ENCODE data around the gene QRFP.

The QRFP gene

DNA sequence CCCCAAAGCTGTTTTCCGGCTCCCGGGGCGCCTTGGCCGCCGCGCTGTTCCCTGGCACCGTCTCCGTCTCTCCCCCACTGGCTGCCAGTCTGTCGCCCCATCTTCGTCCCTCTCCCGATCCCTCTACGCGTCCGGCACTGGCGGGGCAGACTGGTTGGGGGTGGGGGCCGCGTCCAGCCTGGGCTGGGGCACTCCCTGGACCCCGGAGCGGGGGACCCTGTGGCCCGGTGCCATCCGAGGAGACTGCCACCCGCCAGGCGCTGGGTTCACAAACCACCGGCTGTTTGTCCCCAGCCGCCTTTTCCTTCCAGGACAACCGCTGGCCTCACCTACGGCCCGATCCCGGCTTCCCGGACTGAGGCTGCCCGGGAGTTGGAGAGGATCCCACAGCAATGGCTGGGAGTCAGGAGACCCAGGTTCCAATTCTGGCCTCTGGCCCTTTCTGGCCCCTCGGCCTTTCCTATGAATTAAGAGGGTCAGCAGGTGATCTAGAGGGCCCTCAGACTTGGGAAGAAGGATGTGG is 43.5 kb upstream of the QRFP start:
- H3K27ac ChIP-seq = no peak overlapping the region
- no peaks in the 10 kb centered on the region for H3K79me2 ChIP-seq (ENCODE audit: insufficient read depth, low read depth)
- no peaks in the 10 kb centered on the region for H4K20me1 ChIP-seq (ENCODE audit: insufficient read depth)
- H3K27me3 ChIP-seq (ENCODE audit: insufficient read depth, low read depth) = peaks cover 85% of the 10 kb centered on the region
- no peaks in the 10 kb centered on the region for H3K4me1 ChIP-seq (ENCODE audit: low read depth, poor library complexity, severe bottlenecking)
- H3K4me3 ChIP-seq (IDR thresholded peaks at IDR 0.05; ENCODE audit: insufficient read depth, low read depth, low read length) = no peak overlapping the region
- no peak overlapping the region for H3K4me2 ChIP-seq
- TF ChIP-seq, protein P1, sequence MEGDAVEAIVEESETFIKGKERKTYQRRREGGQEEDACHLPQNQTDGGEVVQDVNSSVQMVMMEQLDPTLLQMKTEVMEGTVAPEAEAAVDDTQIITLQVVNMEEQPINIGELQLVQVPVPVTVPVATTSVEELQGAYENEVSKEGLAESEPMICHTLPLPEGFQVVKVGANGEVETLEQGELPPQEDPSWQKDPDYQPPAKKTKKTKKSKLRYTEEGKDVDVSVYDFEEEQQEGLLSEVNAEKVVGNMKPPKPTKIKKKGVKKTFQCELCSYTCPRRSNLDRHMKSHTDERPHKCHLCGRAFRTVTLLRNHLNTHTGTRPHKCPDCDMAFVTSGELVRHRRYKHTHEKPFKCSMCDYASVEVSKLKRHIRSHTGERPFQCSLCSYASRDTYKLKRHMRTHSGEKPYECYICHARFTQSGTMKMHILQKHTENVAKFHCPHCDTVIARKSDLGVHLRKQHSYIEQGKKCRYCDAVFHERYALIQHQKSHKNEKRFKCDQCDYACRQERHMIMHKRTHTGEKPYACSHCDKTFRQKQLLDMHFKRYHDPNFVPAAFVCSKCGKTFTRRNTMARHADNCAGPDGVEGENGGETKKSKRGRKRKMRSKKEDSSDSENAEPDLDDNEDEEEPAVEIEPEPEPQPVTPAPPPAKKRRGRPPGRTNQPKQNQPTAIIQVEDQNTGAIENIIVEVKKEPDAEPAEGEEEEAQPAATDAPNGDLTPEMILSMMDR (conservative IDR thresholded peaks at IDR 0.05; ENCODE audit: low read depth, low read length) = no peak
- H3K9ac ChIP-seq = no peak overlapping the region
- H3K36me3 ChIP-seq (ENCODE audit: insufficient read depth) = no peaks in the 10 kb centered on the region
- H2AFZ ChIP-seq (ENCODE audit: low read depth) = no peak overlapping the region

DNA sequence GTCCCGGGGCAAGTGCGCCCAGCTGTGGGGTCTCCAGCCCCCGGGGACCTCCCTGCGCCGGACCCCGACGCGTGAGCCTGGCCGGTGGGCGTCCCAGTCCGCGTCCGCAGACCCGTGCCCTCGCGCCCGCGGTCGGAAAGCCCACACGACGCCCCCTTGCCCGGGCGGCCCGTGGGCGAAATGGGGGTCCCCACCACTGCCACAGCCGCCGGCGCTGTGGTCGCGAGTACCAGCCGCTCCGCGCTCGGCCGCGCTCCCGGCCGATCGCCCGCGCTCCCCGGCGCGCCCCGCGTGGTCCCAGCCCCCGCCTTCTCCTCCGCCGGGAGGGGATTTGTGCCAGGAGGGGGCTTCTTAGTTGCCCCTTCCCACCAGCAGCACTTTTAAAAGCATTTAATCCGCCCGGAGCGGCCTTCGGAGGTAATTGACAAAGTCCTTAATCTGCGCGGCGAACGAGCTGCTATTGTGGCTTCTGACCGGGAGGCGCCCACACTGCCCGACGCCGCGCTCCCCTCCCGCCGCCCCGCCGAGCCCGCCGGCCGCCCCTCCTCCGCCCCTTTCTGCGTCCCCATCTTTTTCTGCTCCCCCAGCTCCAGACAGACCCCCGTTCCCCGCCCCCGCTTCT is 42.9 kb upstream of the QRFP start:
- Histone ChIP-seq H3K27me3 (ENCODE audit: insufficient read depth, low read depth) (peaks cover 85% of the 10 kb centered on the region), H3K4me3 (IDR thresholded peaks at IDR 0.05; ENCODE audit: insufficient read depth, low read depth, low read length) (no peak overlapping the region), H3K9ac (no peak overlapping the region), H3K4me1 (ENCODE audit: low read depth, poor library complexity, severe bottlenecking) (no peaks in the 10 kb centered on the region), H3K4me2 (no peak overlapping the region), H4K20me1 (ENCODE audit: insufficient read depth) (no peaks in the 10 kb centered on the region), H3K36me3 (ENCODE audit: insufficient read depth) (no peaks in the 10 kb centered on the region), H3K27ac (no peak overlapping the region), H2AFZ (ENCODE audit: low read depth) (no peak overlapping the region), H3K79me2 (ENCODE audit: insufficient read depth, low read depth) (no peaks in the 10 kb centered on the region)
- TF ChIP-seq, protein P1 (conservative IDR thresholded peaks at IDR 0.05; ENCODE audit: low read depth, low read length) = no peak

DNA sequence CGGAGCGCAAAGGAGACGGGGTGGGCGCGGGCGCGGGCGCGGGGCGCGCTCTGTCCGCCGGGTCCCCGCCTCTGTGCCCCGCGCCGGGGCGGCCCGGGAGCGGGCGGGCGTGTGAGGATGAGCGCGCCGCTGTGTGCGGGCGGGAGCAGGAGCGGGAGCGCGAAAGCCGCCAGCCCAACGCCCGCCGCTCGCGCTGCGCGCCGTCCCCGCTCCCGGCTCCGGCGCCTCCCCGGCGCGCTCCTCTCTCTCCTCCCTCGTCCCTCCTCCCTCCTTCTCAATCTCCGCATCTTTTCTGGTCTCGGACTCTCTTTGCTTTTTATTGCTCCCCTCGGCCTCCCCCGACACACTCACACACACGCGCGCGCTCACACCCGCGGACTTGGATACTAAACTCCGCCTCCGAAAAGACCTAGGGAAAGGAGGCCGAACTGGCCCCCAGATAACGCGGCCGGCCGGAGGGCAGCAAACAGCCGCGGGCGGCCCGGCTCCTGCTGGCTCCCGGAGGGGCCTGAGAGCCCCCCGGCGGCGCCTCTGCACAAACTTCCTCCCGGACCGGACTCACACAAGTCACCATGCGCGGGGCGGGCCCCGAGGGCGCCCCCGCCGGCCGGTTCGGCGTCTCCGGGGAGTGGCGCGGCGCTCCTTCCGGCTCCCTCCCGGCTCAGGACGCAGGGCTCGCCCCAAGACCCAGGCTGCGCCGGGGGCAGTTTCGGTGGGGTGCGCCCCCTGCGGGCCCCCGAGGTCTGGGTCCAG is 42.2 kb upstream of the QRFP start, which contains the start of gene FIBCD1:
TSS of gene FIBCD1 (minus strand) at position 596 of the 753 bp plus-strand sequence. CDS start 640 bp downstream, outside the sequence.
- no peak within 1 kb of the TSS for H3K27ac ChIP-seq
- H3K79me2 ChIP-seq (ENCODE audit: insufficient read depth, low read depth) = no peaks in the 10 kb centered on the region
- TF ChIP-seq, protein P1 (conservative IDR thresholded peaks at IDR 0.05; ENCODE audit: low read depth, low read length) = no peak
- no peaks in the 10 kb centered on the region for H3K4me1 ChIP-seq (ENCODE audit: low read depth, poor library complexity, severe bottlenecking)
- no peak within 1 kb of the TSS for H2AFZ ChIP-seq (ENCODE audit: low read depth)
- H3K9ac ChIP-seq = no peak within 1 kb of the TSS
- peaks cover 89% of the 10 kb centered on the region for H3K27me3 ChIP-seq (ENCODE audit: insufficient read depth, low read depth)
- no peaks in the 10 kb centered on the region for H4K20me1 ChIP-seq (ENCODE audit: insufficient read depth)
- no peaks in the 10 kb centered on the region for H3K36me3 ChIP-seq (ENCODE audit: insufficient read depth)
- no peak within 1 kb of the TSS for H3K4me3 ChIP-seq (IDR thresholded peaks at IDR 0.05; ENCODE audit: insufficient read depth, low read depth, low read length)
- no peak within 1 kb of the TSS for H3K4me2 ChIP-seq

DNA sequence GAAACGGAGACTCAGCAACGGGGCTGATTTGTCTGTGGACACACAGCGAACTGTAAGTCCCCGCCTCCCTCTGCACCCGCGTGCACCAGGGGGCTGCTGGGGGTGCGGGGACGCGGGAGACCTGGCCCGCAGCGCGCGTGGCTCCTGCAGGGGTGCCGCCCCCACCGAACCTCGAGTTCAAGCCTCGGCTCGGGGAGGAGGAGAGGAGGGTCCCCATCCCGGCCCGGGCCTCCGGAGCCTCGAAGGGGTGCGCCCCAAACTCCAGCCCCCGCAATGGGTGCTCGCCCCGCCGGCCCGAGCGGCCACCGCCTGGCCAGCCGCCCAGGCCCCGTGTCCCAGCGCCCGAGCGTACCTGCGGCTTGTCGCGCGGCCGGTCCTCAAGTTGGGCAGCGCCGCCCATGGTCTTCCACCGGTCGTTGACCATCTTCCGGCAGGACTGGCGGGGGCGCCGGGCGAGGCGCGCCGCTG is 41.6 kb upstream of the QRFP start:
- Histone ChIP-seq H3K36me3 (ENCODE audit: insufficient read depth) (no peaks in the 10 kb centered on the region), H2AFZ (ENCODE audit: low read depth) (no peak overlapping the region), H3K27ac (no peak overlapping the region), H3K4me2 (no peak overlapping the region), H4K20me1 (ENCODE audit: insufficient read depth) (no peaks in the 10 kb centered on the region), H3K4me1 (ENCODE audit: low read depth, poor library complexity, severe bottlenecking) (no peaks in the 10 kb centered on the region), H3K9ac (no peak overlapping the region), H3K4me3 (IDR thresholded peaks at IDR 0.05; ENCODE audit: insufficient read depth, low read depth, low read length) (no peak overlapping the region), H3K27me3 (ENCODE audit: insufficient read depth, low read depth) (peaks cover 89% of the 10 kb centered on the region), H3K79me2 (ENCODE audit: insufficient read depth, low read depth) (no peaks in the 10 kb centered on the region)
- TF ChIP-seq, protein P1 (conservative IDR thresholded peaks at IDR 0.05; ENCODE audit: low read depth, low read length) = no peak
